ENCODE measurements around the gene CTU2. TPM values are rescaled to one million over a fixed set of nuclear protein-coding genes. Genes with fewer than 3 reads are reported as not detected.

The CTU2 gene
- total RNA-seq, 2 experiments from 2014 or later: 37.1 to 37.8 TPM

DNA sequence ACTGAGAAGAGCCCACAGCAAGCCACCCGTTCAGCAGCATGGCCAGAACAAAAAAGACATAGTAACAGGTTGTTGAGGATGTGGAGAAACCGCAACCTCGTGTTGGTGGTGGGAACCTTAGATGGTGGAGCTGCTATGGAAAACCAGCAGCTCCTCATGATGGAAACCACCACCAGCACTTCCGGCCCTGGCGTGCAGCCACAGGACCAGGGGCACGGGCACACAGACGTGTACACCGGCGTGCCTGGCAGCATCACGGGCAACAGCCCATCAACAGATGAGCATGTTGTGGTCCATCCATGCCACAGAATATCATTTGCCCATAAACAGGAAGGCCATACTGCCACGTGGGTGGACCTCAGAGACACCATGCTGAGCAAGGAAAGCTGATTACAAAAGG, 11.9 kb downstream of the CTU2 start:
- H3K27ac Mint-ChIP-seq: no peak overlapping the region
- intact Hi-C loops (cut with micrococcal nuclease): no loop called here

DNA sequence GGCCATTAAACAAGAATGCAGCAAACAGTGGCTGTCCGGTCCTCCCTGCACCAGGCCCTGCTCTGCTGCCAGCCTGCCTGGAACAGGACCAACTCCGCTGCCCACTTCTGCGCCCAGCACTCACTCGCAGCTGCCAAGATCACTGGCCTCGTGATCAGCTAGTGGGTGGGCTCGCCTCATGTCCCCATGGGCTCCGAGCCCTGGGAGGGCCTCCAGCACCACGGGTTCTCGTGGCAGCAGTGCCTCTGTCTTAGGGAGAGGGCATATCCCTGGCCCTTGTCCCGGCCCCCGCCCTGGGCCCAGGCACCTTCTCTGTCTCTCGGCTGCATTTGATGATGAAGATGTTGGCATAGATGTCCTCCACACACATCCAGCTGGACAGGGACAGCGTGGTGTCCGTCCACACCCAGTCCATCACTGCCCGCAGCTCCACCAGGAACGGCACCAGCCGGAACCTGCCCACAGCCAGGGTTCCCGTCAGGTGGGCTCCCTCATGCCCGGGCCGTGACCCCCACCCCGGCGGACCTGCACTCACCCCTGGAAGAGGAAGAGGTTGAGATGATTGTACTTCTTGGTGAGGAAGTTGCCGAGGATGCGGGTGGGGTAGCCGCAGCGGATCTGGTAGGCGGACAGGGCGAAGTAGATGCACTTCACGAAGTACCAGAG, 13.1 kb downstream of the CTU2 start:
- H3K36me3 Mint-ChIP-seq (ENCODE audit: low read depth): peaks cover 32% of the 10 kb centered on the region
- ATAC-seq: no peak
- no peak for DNase-seq
- H3K27me3 Mint-ChIP-seq: no peaks in the 10 kb centered on the region
- intact Hi-C loops (cut with micrococcal nuclease): no loop called here
- H3K4me3 Mint-ChIP-seq: no peak overlapping the region
- no peak overlapping the region for H3K27ac Mint-ChIP-seq
- no peaks in the 10 kb centered on the region for H3K9me3 Mint-ChIP-seq
- H3K4me1 Mint-ChIP-seq (ENCODE audit: low read depth): no peaks in the 10 kb centered on the region
- TF ChIP-seq, protein P1, sequence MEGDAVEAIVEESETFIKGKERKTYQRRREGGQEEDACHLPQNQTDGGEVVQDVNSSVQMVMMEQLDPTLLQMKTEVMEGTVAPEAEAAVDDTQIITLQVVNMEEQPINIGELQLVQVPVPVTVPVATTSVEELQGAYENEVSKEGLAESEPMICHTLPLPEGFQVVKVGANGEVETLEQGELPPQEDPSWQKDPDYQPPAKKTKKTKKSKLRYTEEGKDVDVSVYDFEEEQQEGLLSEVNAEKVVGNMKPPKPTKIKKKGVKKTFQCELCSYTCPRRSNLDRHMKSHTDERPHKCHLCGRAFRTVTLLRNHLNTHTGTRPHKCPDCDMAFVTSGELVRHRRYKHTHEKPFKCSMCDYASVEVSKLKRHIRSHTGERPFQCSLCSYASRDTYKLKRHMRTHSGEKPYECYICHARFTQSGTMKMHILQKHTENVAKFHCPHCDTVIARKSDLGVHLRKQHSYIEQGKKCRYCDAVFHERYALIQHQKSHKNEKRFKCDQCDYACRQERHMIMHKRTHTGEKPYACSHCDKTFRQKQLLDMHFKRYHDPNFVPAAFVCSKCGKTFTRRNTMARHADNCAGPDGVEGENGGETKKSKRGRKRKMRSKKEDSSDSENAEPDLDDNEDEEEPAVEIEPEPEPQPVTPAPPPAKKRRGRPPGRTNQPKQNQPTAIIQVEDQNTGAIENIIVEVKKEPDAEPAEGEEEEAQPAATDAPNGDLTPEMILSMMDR (IDR thresholded peaks at IDR 0.05): no peak
- ChIA-PET CTCF (no interaction called here), POLR2A (interaction anchor here (1.0 kb wide), 1 partner anchor 9 kb away, joined by 3 read pairs; no protein-coding TSS in a partner anchor)

More for the DNA sequence above, 11.9 kb downstream of the CTU2 start:
- no peaks in the 10 kb centered on the region for H3K4me1 Mint-ChIP-seq (ENCODE audit: low read depth)
- DNase-seq (no peak), ATAC-seq (no peak)
- TF ChIP-seq, protein P1 (IDR thresholded peaks at IDR 0.05): no peak
- no peaks in the 10 kb centered on the region for H3K27me3 Mint-ChIP-seq
- H3K9me3 Mint-ChIP-seq: no peaks in the 10 kb centered on the region
- POLR2A ChIA-PET: no interaction called here
- no peak overlapping the region for H3K4me3 Mint-ChIP-seq
- H3K36me3 Mint-ChIP-seq (ENCODE audit: low read depth): peaks cover 31% of the 10 kb centered on the region
- CTCF ChIA-PET: interaction anchor here (0.8 kb wide), 1 partner anchor 19 kb away, joined by 4 read pairs; no protein-coding TSS in a partner anchor

DNA sequence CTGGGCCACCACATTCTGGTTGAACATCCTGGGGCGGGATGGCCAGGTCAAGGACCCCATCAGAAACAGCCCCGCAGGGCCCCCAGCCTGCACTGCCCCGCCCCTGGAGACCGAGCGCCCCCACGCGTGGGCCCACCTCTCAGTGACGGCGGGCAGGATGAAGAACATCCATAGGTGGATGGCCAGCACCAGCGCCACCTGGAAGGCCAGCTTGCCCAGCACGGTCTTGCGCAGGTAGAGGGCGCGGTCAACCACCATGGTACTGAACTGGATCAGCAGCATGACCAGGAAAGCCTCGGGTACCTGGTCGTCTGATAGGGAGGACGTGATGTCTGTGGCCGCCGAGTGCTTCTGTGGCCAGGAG, 13.6 kb downstream of the CTU2 start:
- Mint-ChIP-seq H3K4me1 (ENCODE audit: low read depth) (no peaks in the 10 kb centered on the region), H3K27ac (no peak overlapping the region), H3K27me3 (no peaks in the 10 kb centered on the region), H3K4me3 (no peak overlapping the region), H3K9me3 (no peaks in the 10 kb centered on the region), H3K36me3 (ENCODE audit: low read depth) (peaks cover 34% of the 10 kb centered on the region)
- intact Hi-C loops (cut with micrococcal nuclease): no loop called here
- no peak for ATAC-seq
- POLR2A ChIA-PET: interaction anchor here (1.0 kb wide), 1 partner anchor 10 kb away, joined by 3 read pairs; no protein-coding TSS in a partner anchor
- TF ChIP-seq, protein P1 (IDR thresholded peaks at IDR 0.05): no peak
- DNase-seq: no peak
- CTCF ChIA-PET: no interaction called here

DNA sequence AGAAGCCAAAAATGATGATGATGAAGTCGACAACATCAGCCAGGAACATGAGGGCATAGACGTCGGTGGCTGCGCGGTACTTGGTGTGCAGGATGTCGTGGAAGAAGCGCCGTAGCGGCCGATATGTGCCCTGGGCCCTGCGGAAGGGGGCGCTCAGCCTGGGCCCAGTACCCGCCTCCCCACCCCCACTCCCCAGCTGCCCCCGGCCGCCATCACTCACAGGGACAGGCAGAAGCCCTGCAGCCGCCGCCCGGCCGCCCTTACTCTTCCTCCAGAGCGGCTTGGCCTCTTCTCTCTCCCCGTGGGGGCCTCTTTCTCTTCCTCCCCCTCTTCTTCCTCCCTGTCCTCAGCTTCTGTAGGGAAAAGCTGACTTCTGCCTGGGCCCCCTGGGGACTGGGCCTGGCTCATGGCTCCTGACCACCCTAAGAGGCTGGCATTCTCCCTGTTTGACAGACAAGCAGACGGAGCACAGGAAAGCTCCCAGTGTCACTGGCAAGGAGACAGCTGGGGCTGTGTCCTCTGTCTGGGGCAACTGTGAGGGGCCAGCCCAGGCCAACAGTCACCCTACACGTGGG, 14.2 kb downstream of the CTU2 start:
- no peaks in the 10 kb centered on the region for H3K27me3 Mint-ChIP-seq
- H3K36me3 Mint-ChIP-seq (ENCODE audit: low read depth): peaks cover 32% of the 10 kb centered on the region
- no peak overlapping the region for H3K27ac Mint-ChIP-seq
- ATAC-seq: no peak
- ChIA-PET CTCF (interaction anchor here (1.2 kb wide), 1 partner anchor 13 kb away, joined by 3 read pairs; no protein-coding TSS in a partner anchor), POLR2A (no interaction called here)
- H3K4me3 Mint-ChIP-seq: no peak overlapping the region
- H3K9me3 Mint-ChIP-seq: no peaks in the 10 kb centered on the region
- no peaks in the 10 kb centered on the region for H3K4me1 Mint-ChIP-seq (ENCODE audit: low read depth)
- no peak for DNase-seq
- TF ChIP-seq, protein P1 (IDR thresholded peaks at IDR 0.05): no peak
- intact Hi-C loops (cut with micrococcal nuclease): no loop called here

DNA sequence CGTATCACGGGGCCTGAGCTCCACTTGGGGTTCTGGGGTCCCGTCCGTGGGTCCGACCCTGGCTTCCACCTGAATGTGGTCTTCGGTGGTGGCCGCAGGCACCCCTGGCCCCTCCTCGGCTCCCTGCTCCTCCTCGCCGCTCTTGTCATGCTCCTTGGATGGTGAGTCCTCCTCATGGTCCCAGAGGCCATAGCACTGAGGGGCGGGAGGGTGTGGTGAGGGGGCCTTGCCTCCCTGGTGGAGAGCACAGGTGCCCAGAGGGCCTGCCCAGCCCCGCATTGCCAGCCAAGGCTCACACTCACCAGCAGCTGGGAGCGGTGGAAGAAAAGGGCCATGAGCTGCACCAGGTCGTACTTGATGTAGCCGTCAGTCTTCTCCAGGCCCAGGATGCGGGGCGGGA, 14.9 kb downstream of the CTU2 start:
- CTCF ChIA-PET: interaction anchor here (1.2 kb wide), 1 partner anchor 12 kb away, joined by 3 read pairs; no protein-coding TSS in a partner anchor
- H3K27ac Mint-ChIP-seq: no peak overlapping the region
- no peaks in the 10 kb centered on the region for H3K4me1 Mint-ChIP-seq (ENCODE audit: low read depth)
- H3K36me3 Mint-ChIP-seq (ENCODE audit: low read depth): peaks cover 34% of the 10 kb centered on the region
- TF ChIP-seq, protein P1 (IDR thresholded peaks at IDR 0.05): no peak
- no peaks in the 10 kb centered on the region for H3K27me3 Mint-ChIP-seq
- ATAC-seq: no peak
- no peaks in the 10 kb centered on the region for H3K9me3 Mint-ChIP-seq
- DNase-seq: no peak
- H3K4me3 Mint-ChIP-seq: no peak overlapping the region
- intact Hi-C loops (cut with micrococcal nuclease): no loop called here
- POLR2A ChIA-PET: interaction anchor here (0.6 kb wide), 1 partner anchor 31 kb away, joined by 3 read pairs; no protein-coding TSS in a partner anchor
